Tibial nerve (tissue), 4 donors: ENCODE results near the gene NUAK1. TPM values are rescaled to one million over a fixed set of nuclear protein-coding genes. Genes with fewer than 3 reads are reported as not detected.
A peak's percentile ranks its signal among the peaks of the same experiment; 100 is the strongest.

Experiments used
- DNase-seq, 2 donors: peaks; one replicate each; pipeline ENCODE4 v3.0.0-alpha.2; 2019; ENCODE audit warnings: low spot score in 2 of 2
- H3K27ac ChIP-seq, 4 donors: fragments of 200-600 bp; sonication (generic) in 3 of 4; one replicate each; pipeline ENCODE4 v1.5.1; 2017 to 2019; ENCODE audit warnings: mild to moderate bottlenecking in 1 of 4
- H3K27me3 ChIP-seq, 2 donors: fragments of 200-600 bp; sonication (generic) in 1 of 2; one replicate each; pipeline versions ENCODE4 v1.5.1 to v1.6.0; 2017 to 2019
- H3K36me3 ChIP-seq, 3 donors: fragments of 200-600 bp; sonication (generic); one replicate each; pipeline ENCODE4 v1.5.1; 2018 to 2019
- H3K4me1 ChIP-seq, 4 donors: fragments of 200-600 bp; sonication (generic) in 3 of 4; one replicate each; pipeline ENCODE4 v1.5.1; 2017 to 2019
- H3K4me3 ChIP-seq, 4 donors: fragments of 200-600 bp; sonication (generic) in 3 of 4; one replicate each; pipeline ENCODE4 v1.5.1; 2017 to 2019; ENCODE audit warnings: mild to moderate bottlenecking in 1 of 4, moderate library complexity in 1 of 4
- H3K9me3 ChIP-seq, 4 donors: fragments of 200-600 bp; sonication (generic) in 3 of 4; one replicate each; pipeline ENCODE4 v1.5.1; 2017 to 2019
- EP300 ChIP-seq, 2 donors: sonication (generic); formaldehyde crosslinking; IDR thresholded peaks; one replicate each; pipeline ENCODE4 v1.6.1; 2017; ENCODE audit warnings: antibody characterized with exemption in 2 of 2, mild to moderate bottlenecking in 1 of 2
- POLR2A ChIP-seq, 2 donors: fragments of 450-650 bp; IDR thresholded peaks; one replicate each; pipeline ENCODE4 v1.6.1; 2017; ENCODE audit warnings: antibody characterized with exemption in 2 of 2, mild to moderate bottlenecking in 2 of 2, moderate library complexity in 2 of 2
- WGBS, 2 donors: methylation state at CpG; one replicate each; pipeline ENCODE4 v1.1.5; 2018; 5-methylcytosine and 5-hydroxymethylcytosine counted together
- total RNA-seq, 4 donors: library from RNA; depleted of rRNA; stranded (reverse); fragments of >200 nt; gene quantifications; one replicate each; pipeline ENCODE4 v1.1.0, GENCODE V29; 2016
- TF ChIP-seq, protein P1 (sequence below), 5 experiments: fragments of 200-600 bp in 3 of 5; fragments of 450-650 bp in 2 of 5; sonication (generic) in 3 of 5; IDR thresholded peaks; one replicate each; pipeline ENCODE4 v1.5.1; 2016 to 2019; ENCODE audit warnings: antibody characterized with exemption in 5 of 5, mild to moderate bottlenecking in 3 of 5, moderate library complexity in 2 of 5

Gene NUAK1
- total RNA-seq, 4 donors from 2014 or later: 32.0 to 47.9 (median 33.5) TPM

DNA sequence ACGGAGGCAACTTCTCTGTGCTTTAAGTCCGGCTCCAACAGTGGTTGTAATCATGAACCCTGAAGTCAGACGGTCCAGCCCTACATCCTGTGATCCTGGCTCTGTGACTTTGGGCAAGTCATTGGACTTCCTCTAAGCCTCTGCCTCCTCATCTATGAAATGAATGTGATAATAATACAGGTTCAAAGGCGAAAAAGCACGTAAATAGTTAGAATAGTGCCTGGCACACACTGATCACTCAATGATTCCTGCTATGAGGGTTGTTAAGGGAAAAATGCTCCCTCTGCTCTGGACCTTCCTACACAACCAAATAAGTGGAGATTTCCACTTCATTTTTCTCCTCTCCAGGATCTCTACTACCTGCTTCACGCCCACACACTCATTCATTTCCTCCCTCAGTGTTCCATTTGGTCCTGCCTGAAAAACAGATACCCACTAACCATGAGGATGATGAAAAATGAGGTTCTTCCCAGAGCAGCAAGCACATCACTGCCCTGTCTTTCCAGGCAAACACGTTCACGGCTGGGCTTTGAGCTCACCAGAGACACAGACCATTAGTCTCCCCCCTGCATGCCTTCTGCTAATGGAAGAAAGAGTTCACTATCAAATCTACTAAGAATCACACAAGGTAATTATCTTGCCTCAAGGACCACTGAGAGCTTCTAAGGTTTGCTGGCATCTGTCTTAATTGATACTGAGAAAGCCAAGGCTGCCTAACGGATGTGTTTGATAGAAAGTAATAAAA is 13.2 kb downstream of the NUAK1 start:
- H3K27ac ChIP-seq: peak overlapping the region; percentile 3 to 85 (median 52)
- no peaks in the 10 kb centered on the region for H3K9me3 ChIP-seq
- no peak overlapping the region for H3K4me3 ChIP-seq
- 77 to 78% methylated on average over 9 of the region's 9 CpGs for WGBS, 2 donors
- TF ChIP-seq, protein P1, sequence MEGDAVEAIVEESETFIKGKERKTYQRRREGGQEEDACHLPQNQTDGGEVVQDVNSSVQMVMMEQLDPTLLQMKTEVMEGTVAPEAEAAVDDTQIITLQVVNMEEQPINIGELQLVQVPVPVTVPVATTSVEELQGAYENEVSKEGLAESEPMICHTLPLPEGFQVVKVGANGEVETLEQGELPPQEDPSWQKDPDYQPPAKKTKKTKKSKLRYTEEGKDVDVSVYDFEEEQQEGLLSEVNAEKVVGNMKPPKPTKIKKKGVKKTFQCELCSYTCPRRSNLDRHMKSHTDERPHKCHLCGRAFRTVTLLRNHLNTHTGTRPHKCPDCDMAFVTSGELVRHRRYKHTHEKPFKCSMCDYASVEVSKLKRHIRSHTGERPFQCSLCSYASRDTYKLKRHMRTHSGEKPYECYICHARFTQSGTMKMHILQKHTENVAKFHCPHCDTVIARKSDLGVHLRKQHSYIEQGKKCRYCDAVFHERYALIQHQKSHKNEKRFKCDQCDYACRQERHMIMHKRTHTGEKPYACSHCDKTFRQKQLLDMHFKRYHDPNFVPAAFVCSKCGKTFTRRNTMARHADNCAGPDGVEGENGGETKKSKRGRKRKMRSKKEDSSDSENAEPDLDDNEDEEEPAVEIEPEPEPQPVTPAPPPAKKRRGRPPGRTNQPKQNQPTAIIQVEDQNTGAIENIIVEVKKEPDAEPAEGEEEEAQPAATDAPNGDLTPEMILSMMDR (IDR thresholded peaks at IDR 0.05): no peak
- TF ChIP-seq POLR2A (IDR thresholded peaks at IDR 0.05) (no peak), EP300 (IDR thresholded peaks at IDR 0.05) (no peak)
- H3K36me3 ChIP-seq: no peaks in the 10 kb centered on the region
- no peaks in the 10 kb centered on the region for H3K27me3 ChIP-seq
- H3K4me1 ChIP-seq: peaks cover 0 to 94% (median 32%) of the 10 kb centered on the region in 4 donors
- no peak for DNase-seq

DNA sequence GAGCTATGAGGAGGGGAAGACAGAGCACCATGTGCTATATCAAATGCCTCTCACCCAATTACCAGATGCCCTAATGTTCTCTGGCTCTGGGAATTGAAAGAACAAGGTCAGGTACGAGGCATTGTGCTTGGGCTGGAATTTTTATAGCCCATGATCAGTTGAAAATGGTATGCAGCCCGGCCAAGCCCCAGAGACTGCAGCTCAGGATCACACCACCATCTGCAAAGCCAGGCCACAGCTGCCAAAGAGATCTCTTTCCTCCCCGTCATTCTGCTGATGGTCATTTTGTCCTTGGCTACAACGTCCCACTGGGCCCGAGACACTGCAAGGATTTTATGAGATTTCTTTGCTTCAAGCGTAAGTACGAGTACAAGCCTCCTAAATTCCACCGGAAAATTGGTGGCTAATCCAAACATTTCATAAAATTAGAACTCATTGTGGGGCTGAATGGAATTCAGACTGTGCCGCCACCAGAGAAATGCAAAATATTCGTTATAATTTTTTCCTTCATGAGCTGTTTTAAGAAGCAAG is 15.1 kb downstream of the NUAK1 start:
- TF ChIP-seq EP300 (IDR thresholded peaks at IDR 0.05): peak; percentile 71 to 92
- no peak for TF ChIP-seq POLR2A (IDR thresholded peaks at IDR 0.05)
- TF ChIP-seq, protein P1 (IDR thresholded peaks at IDR 0.05): peak in 1 of 5 experiments; percentile 19
- 22 to 23% methylated on average over 10 of the region's 10 CpGs for WGBS, 2 donors
- DNase-seq: peak; percentile 61 to 74
- H3K27ac ChIP-seq: peak overlapping the region in 3 of 4 donors; percentile 60 to 85 (median 80)
- H3K36me3 ChIP-seq: no peaks in the 10 kb centered on the region
- no peaks in the 10 kb centered on the region for H3K27me3 ChIP-seq
- H3K4me1 ChIP-seq: peaks cover 0 to 99% (median 35%) of the 10 kb centered on the region in 4 donors
- H3K4me3 ChIP-seq: peak overlapping the region in 1 of 4 donors; percentile 25
- H3K9me3 ChIP-seq: no peaks in the 10 kb centered on the region

DNA sequence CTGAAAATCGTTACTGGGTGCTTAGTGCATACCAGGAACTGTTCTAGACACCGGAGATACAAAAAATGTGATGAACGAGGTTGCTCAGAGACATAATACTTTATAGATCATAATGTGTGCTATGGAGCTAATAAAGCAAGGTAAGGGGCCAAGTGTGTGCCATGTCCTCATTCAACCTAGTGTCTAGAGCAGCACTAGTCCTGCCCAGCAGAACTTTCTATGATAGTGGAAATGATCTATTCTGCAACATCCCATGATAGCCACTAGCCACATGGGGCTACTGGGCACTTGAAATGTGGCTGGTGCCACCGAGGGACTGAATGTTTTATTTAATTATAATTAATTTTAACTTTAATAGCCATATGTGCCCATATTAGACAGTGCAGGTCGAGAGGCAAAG is 15.6 kb downstream of the NUAK1 start:
- Histone ChIP-seq H3K4me1 (peaks cover 0 to 99% (median 37%) of the 10 kb centered on the region in 4 donors), H3K27ac (peak overlapping the region in 3 of 4 donors; percentile 60 to 85 (median 72))
- 67 to 70% methylated on average over 5 of the region's 5 CpGs for WGBS, 2 donors

DNA sequence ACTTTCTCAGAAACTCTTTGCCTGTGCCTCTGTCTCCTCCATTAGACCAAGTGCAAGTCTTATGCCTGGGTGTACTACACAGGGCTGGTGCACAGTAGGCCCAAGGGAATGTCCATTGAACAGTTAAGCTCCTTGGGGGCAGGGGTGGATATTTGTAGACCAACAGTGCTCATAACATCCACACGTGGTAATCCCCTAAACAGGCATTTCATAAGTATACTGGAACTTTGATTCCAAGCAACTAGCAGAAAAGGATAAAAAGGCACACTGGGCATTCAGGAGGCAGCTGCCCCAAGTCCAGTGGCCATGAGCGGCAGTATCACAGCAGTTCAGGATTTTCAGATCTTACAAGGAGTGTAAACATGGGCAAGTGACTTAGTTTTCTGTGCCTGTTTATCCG is 16.8 kb downstream of the NUAK1 start:
- Histone ChIP-seq H3K9me3 (no peaks in the 10 kb centered on the region), H3K27me3 (no peaks in the 10 kb centered on the region), H3K4me1 (peaks cover 0 to 99% (median 32%) of the 10 kb centered on the region in 4 donors), H3K4me3 (no peak overlapping the region), H3K36me3 (no peaks in the 10 kb centered on the region), H3K27ac (peak overlapping the region; percentile 14 to 85 (median 58))
- 63 to 83% methylated on average over 3 of the region's 3 CpGs for WGBS, 2 donors
- no peak for DNase-seq
- TF ChIP-seq POLR2A (IDR thresholded peaks at IDR 0.05): no peak

More for the DNA sequence above, 15.6 kb downstream of the NUAK1 start:
- no peak overlapping the region for H3K4me3 ChIP-seq
- H3K36me3 ChIP-seq: no peaks in the 10 kb centered on the region
- H3K9me3 ChIP-seq: no peaks in the 10 kb centered on the region
- no peaks in the 10 kb centered on the region for H3K27me3 ChIP-seq
- DNase-seq: no peak
- TF ChIP-seq, protein P1 (IDR thresholded peaks at IDR 0.05): no peak
- TF ChIP-seq POLR2A (IDR thresholded peaks at IDR 0.05) (no peak), EP300 (IDR thresholded peaks at IDR 0.05) (no peak)

DNA sequence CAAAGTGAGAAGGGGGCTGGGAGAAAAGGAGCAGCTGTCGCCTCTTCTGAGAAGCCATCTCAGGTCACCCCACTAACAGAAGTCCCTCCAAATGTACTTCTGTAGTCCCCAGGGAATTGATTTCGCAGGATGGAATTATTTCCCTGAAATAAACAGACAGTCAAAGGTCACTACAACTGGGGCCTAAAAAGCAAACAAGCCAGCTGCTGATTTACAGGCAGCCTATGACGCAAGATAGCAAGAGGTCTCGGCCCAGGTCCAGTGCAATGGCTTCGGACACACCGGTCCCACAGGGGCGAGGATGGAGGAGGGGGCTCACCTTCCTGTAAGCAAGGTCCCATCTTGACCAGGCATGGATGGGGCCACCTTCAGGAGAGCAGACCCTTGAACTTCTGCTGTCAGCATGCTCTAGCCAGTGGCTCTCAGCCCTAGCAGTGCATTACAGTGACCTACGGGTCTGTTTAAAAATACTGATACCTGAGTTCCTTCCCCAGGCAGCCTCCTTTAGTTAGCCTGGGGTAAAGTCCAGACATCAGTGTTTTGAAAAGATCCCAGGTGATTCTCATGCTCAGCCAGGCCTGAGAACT is 18.1 kb downstream of the NUAK1 start:
- WGBS, 2 donors: 63 to 69% methylated on average over 8 of the region's 8 CpGs
- H3K4me3 ChIP-seq: no peak overlapping the region
- H3K36me3 ChIP-seq: no peaks in the 10 kb centered on the region
- H3K9me3 ChIP-seq: no peaks in the 10 kb centered on the region
- peak overlapping the region; percentile 14 to 85 (median 58) for H3K27ac ChIP-seq
- H3K4me1 ChIP-seq: peaks cover 0 to 99% (median 25%) of the 10 kb centered on the region in 4 donors
- TF ChIP-seq POLR2A (IDR thresholded peaks at IDR 0.05) (no peak), EP300 (IDR thresholded peaks at IDR 0.05) (peak; percentile 92)
- no peaks in the 10 kb centered on the region for H3K27me3 ChIP-seq
- peak; percentile 50 to 69 for DNase-seq

DNA sequence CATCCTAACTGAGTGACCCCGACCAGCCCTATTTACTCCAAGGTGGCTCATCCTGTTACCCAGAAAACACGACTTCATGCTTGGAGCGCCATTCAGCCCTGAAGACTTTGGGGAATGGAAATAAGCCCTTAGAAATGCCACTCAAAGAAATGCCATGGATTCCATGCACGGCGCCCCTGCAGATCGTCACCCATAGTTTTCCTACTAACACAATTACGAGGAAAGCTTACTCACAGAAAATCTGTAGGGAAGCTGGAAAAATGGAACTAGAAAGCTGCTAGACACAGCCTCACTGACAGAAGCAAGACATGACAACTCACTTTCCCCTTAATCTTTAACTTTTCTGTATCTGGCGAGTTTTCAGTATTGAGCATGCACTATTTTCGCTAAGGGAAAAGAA is 19.5 kb downstream of the NUAK1 start:
- no peak overlapping the region for H3K4me3 ChIP-seq
- no peaks in the 10 kb centered on the region for H3K9me3 ChIP-seq
- TF ChIP-seq POLR2A (IDR thresholded peaks at IDR 0.05): no peak
- DNase-seq: no peak
- H3K27me3 ChIP-seq: no peaks in the 10 kb centered on the region
- H3K4me1 ChIP-seq: peaks cover 0 to 99% (median 28%) of the 10 kb centered on the region in 4 donors
- 46 to 47% methylated on average over 9 of the region's 9 CpGs for WGBS, 2 donors
- no peaks in the 10 kb centered on the region for H3K36me3 ChIP-seq
- H3K27ac ChIP-seq: peak overlapping the region in 3 of 4 donors; percentile 17 to 85 (median 70)
